HPDE6-E6E7 (cell line): ENCODE data around the gene BACH2.
"Not testable (repeated sequence)": the region's sequence is repeated elsewhere in the genome, so short reads cannot be mapped to it uniquely, and the experiment has no call there.

Source experiments
- DNase-seq: peaks from one replicate; pipeline ENCODE4 v3.0.0; 2011; ENCODE audit warnings: missing footprints; ENCODE audit errors: extremely low spot score

The BACH2 gene

DNA sequence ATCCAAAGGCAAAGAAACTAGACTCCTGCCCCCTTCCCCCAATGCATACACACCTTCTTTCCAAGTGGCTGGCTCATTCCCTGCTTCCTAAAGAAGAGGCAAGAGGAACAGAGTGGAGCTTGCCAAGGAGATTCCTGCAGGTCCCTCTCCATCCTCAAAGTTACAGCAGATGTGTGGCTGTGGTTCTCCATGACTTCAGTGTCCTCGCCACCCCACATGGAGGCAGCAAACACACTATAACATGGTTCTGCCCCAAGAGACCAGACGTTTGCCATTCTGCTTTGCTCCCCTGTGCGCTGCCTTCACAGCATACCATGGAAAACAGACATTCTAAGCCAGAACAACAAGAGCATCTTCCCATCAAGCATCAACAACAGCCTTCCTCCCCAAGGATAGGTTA is 84.4 kb downstream of the BACH2 start:
- DNase-seq: no peak

DNA sequence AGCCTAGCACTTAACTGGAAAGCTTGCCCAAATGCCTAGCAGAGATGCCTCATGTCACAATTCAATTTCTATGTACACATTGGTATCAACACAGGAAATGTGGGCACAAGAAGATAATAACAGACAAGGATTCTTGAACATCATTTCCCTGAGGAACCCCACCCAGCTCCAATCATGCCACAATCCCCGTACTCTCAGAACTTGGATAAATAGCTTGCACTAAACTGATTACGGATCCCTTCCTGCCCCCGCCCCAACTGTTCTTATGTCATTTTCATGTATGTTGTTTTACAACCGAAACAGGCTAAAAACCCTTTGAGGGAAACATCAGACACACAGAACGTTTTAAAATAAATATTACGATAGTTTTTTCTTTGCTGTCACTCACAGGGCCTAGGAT is 87.1 kb downstream of the BACH2 start:
- DNase-seq: no peak

DNA sequence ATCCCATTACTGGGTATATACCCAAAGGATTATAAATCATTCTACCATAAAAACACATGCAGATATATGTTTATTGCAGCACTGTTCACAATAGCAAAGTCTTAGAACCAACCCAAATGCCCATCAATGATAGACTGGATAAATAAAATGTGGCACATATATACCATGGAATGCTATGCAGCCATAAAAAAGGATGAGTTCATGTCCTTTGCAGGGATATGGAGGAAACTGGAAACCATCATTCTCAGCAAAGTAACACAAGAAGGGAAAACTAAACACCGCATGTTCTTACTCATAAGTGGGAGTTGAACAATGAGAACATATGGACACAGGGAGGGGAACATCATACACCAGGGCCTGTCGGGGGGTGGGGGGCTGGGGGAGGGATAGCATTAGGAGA is 88.0 kb downstream of the BACH2 start:
- DNase-seq: not testable (repeated sequence)

DNA sequence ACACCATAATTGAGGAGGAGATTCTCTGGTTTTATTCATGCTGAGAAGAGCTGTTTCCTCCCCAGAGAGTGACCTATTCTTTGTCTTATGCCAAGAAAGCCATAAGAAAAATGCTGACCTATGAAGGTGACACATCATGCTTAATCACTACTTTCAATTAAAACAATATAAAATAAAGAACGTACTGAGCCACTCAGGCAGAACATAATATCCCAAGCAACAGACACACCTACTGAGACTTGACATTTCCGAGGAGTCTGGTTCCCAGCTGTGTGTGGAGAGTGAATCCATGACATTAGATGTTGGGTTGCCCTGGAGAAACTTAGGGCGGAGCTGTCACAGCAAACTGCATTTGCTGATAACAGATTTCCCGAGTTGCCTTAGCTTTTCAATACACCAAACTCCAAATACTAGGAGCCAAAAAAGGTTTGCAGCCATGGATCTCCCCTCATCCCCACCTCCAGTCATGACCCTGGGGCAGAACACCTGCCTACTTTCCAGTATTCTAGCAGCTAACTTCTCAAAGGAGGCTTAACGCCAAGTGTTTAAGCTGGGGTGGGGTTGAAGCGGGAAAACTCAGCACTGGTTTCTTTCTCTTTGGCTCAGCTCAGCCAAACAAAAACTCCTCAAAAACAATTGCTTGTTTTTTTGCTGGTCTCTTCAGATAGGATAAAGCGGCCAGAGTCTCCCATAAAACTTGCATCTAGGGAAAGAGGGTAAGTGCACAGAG is 92.2 kb downstream of the BACH2 start:
- DNase-seq: no peak

DNA sequence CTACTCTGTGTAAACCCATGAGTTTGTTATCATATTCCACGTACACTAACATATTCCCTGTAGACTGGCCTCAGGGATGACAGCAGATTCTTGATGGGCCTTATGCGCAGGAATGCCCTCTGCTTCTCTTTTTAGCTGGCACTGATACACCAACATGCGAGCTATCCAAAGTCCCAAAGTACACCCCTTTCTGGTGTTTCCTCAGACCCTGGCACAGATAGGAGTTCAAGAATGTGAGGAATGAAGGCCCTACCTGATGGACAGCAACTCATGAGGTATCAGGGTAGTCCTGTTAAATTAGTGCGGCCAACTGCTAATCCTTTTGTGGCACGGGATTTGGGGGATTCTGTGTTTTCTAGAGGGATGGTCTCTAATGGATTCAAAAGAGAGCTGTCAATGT is 93.0 kb downstream of the BACH2 start:
- DNase-seq: no peak

DNA sequence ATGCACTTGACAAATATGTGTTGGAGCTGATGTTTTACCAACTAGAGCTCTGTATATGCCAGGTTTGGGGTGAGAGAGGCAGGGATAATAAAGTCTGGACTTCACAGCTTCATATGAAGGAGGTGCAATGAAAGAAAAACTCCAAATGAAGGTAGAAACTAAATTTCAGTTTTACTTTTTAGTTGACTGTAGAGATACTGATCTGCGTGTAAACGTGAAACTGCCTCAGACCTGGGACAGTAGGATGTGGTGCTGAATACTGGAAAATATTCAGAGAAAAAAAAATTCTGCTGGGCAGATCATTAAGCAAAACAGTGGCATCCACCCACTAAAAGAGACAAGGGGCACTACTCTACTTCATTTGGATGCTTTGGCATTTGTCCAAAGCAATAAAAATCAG is 94.5 kb downstream of the BACH2 start:
- no peak for DNase-seq

DNA sequence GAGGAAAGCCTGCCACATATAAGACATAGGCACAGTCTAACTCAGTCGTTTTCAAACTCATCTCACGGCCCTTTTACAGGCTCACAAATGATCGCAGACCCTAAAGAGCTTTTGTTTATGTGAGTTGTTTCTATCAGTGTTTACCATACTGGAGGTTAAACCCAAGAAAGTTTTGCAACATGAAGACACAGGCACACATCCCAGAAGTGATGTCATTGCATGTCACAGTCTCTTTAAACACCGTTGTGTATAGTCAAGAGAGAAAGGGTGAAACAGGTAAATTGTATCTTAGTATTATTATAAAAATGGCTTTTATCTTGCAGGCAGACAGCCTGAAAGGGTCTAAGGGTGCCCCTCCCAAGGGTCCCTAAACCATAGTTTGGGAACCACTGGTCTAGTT is 96.7 kb downstream of the BACH2 start:
- DNase-seq: no peak

DNA sequence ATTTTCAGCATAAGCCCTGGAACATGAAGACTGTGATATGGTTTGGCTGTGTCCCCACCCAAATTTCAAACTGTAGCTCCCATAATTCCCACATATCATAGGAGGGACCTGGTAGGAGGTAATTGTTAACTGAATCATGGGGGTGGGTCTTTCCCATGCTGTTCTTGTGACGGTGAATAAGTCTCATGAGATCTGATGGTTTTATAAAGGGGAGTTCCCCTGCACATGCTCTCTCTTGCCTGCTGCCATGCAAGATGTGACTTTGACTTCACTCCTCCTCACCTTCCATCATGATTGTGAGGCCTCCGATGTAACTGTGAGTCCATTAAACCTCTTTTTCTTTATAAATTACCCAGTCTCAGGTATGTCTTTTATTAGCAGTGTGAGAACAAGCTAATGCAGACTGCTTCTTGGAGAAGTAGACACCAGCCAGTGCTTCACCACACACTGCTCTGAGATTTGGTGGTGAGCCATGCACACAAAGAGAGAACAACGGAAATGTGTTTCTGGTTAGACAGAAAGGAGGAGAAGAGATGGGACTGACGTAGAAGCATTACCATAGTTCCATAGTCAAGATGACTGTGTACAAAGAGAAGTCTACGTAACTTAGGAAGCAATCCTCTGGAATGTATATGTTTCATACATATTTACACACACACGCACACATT is 97.8 kb downstream of the BACH2 start:
- DNase-seq: no peak

DNA sequence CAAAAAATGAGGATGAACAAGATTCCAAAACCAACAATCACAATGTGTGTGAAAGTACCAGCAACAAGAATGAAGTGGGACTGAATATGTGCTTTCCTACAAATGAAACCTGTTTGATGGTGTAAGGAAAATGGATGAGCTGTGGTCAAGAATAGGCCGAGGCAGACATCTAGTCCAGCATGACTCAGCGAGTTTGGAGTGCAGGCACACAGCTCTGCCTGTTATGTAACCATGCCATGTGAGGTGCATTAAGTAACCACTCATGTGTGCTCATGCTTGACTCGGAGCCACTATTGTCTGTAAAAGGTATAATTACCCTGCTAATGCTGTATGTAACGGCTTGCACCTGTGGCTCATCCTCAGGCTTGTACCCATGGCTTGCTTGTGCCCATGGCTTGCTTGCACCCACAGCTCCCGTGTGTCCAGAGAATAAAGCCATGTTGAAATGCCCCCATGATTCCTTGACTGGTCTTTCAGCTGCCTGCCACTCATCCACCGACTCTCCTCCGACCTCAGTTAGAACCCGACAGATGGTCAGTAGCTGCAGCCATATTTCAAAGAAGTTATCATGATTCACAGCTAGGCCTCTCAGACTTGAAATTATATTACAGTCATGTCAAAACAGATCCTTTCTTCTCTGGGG is 98.7 kb downstream of the BACH2 start:
- no peak for DNase-seq

DNA sequence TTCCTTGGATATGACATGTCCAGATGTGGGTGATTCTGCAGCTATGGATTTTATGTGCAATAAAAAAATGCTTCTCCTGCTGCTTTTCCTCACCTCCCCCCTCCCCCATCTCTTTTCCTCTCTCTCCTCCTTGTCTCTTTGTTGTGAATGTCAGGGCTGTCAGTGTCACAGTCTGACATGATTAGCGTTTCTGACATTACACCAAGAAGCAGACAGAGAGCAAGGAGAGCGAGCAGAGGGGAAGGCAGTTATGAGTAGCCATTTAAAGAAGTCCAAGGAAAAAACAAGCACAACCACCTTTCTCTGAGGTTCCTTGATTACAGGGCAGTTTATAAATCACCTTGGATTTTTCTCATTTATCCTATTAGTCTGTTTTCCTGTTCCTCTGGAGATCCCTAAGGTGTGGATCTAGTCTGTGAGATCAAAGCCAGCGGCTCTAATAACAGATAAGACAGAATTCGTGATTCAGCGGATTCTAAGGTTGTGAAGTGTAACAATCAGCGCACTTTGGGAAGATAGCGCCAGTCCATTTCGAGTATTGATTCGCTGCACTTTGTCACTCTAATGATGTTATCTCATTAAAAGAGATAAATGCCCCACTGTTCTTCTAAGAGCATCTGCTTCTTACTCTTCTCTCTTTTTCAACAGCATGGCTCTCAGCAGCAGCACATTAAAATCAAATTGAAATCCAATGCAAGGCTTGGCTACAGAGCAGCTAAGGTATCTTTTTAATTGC is 101.4 kb downstream of the BACH2 start:
- DNase-seq: no peak

DNA sequence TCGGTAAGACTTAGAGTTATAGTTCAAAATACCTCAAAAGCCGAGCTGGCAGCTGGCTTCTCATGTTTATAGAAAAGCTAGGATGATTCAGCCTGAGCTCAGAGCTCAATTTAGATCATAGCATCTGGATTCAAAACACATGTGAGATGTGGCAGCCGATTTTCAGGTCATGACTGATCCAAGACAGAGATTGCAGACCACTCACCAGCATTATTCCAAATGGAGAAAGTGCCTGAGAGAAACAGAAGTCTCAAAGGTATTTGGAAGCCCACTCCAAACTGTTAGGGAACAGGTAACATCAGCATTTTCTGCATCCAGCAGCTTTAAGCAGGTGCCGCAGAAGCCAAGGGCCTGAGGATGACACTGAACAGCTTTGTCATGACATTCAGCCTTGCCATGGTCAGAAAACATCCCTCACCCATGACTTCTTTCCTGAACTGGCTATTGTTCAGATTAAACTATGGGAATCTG is 102.2 kb downstream of the BACH2 start:
- DNase-seq: no peak

DNA sequence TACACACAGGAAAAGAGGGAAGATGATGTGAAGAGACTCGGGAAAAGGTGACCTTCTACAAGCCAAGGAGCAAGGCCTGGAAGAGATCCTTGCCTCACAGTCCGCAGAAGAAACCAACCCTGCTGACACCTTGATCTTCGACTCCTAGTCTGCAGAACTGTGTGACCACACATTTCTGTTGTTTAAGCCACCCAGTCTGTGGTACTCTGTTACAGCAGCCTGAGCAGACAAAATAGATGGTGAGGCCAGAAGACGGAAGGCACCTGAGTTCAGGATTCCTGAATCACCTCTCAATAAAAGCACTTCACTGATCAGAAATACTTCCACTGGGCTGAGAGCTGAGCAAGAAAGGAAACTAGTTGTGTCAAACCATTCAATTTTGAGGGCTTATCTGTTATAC is 103.3 kb downstream of the BACH2 start:
- no peak for DNase-seq

DNA sequence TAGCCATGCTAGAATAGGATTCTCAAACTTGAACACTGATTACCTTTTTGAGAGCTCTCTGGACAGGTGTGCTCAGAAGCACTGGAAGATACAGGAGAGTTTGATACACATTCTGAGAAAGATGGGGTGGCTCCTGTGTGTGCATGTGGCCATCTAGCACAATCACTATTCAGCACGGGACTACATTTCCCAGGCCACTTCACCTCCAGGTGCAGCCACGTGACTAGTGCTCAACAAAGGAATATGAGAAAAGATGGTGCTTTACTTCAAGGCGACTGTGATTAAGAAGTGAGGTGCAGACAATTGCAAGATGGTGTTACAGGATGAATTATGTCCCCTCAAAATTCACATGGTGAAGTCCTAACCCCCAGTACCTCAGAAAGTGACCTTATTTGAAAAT is 103.8 kb downstream of the BACH2 start:
- no peak for DNase-seq

DNA sequence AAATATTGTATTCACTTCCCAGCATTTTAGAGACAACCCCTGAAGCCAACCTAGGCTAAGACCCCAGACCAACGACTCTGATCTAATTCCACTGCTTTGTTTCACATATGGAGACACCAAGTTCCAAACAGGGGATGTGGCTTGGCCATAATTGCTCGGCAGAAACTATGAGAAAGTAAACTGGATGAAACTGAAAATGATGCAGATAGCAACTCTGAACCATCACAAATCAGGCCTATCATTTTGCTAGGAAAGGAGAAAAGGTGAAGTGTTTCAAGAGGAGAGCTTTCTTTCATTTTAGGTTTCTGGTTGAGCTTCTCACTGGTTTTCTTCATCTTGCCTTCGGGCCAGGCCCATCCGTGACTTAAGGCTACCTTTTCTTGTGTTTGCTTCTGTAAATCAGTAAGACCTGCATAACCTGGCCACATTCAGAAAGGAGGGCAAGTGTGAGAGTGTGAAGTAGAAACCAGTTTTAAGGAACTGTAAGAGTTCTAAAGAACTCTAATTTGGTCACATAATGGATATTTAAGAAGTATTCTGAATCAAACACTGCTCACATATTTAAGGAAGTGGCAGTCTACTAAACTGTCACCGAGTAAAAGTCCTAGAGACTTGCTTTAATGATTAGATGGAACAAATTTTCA is 105.8 kb downstream of the BACH2 start:
- DNase-seq: no peak

DNA sequence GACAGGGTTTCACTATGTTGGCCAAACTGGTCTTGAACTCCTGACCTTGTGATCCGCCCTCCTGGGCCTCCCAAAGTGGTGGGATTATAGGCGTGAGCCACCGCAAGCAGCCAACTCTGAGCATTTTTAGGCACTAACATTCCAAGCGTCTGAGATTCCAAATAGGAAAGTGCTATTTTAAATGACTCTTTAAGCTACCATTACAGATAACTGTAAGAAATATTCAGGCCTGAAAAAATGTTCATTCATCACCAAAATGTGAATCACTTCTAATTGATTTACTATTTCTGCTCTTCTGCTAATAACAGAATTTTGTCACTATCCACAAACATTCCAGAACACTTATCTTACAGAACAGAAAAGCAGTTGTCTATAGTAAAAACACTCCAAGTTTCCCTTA is 106.5 kb downstream of the BACH2 start:
- DNase-seq: no peak

DNA sequence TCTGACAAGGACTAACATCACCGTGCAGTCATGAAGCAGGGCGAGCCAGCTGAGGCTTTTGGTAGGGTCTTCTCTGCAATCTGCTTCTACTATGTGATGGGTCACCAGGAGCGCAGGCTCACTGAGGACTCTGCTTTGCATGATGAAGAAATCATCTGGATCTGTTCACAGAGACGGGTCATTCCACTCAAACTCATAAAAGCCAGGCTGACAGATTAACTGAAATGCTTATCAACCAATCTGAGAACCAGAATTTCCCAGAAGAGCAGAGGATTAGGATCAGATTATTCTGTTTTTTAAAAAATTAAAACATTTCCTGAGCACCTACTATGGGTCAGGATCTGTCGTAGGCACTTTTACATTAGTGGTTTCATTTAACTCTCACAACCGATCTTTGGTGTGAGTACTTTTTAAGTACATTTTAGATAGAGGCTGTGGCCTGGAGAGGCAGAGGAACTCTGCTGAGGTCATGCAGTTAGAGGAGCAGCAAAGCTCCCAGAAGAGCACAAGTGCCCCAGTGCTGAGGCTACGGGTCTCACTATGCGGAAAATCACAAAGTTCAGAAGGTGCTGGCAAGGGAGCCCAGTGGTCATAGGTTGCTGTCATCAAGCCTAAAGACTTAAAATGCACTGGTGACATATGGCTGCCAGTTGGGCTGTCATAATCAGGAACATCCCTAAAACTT is 109.1 kb downstream of the BACH2 start:
- no peak for DNase-seq

DNA sequence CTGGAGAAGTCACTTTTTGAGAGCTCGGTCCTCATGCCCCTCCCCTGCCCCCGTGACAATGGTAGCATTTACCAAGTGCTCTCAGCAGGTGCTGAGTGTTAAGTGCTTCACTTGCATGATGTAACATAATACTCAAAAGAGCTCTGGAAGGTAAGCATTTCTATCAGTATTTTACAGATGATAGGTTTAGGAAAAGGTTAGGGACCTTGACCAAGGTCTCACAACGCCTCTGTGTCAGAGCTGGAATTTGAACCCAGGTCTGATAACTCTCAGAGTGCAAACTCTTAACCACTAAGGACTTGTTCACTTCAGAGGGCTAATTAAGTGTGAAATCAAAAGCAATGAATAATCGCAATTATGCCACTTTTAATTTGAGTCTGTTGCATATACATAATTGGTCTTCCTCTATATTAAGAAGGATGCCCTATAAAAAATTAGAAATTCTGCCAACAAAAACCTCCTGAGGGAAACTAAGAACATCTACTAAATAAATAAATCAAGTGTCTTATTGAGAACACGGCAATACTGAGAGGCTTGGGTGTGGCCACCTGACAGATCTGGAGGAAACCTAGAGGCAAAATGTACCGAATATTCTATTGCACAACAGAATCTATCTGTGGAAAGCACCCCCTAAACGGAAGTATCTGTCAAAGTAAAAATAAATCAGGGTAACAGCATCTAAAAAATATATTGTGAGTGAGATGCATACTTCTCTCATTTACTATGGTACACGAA is 109.8 kb downstream of the BACH2 start:
- no peak for DNase-seq

DNA sequence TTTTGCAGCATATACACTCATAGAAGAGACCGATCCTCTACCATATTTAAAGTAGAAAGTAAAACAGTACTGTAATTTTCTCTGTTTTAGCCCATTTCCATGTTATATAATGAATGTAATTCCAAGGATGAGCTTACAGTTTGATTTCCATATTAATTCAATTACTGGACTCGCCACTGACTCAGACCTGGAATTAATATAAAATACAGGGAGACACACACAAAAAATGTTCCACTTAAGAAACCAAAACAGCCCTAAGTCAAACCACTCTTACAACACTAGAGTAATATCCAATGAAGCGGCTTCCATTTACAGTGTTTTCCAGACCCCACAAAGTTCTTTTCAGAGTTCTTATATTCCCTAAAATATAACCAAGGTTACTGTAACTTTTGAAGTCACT is 110.6 kb downstream of the BACH2 start:
- no peak for DNase-seq

DNA sequence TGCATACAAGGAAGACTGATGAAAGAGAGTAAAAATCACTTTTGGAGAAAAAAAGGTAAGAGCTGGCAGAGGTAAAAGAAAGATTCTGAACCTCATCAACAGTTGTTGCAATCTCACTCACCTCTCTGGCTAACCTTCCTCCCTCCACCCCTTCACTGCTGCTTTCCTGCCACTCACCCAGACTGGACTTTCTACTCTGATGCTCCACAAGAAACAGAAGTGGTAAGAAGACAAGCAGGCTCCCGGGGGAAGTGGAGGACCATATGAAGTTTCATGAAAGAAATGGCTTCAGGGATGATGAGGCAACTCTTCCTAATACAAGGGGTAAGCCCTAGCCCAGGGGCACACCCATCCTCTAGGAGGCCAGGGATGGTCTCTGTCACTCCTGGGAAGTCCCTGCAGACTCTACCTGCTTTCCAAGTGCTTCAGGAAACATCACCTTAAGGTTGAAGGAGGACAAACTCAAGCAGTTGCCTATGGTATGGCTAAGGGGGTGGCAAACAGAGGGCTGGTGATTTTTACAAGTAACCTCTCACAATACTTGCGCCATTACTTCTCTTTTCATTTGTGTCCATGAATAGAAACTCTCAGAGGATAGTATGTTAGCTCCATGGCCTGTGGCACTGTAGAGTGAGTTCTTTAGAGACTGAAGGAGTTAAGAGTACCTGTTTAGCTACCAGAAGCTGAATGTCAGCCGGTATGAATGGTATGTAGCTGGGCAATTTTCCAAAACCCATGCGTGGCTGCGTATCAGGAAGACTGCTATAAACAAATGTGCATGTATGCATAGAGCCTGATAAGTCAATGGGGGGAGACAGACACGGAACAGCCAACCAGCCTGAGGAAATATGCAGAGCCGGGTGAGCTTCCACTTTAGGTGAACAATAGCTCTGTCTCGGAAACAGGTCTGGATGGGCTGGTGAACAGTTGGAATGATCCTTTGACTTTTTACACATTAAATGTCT is 112.0 kb downstream of the BACH2 start:
- no peak for DNase-seq
